Measurements from ENCODE around the gene SEMA5B.

The SEMA5B gene

DNA sequence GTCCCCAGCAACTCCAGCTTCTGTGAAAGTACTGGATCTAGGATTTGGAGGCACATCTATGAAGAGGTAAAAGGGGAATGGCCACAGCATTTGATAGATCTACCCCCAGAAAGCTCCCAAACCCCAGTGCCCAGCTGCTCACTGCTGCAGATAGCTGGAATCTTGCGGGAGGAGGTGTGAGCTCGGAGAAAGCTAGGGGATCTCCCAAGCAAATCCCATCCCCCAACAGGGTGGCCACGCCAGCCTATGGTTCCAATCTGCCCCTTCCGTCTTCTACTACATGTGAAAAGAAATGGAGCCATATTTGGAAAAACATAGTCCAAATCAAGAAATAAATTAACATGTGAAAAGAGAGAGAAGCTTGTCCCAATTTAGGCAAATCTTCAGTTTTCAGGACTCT lies 42.0 kb downstream of the SEMA5B start:
- no peak overlapping the region for H3K4me3 ChIP-seq (ENCODE audit: low read length)
- no peak for DNase-seq (ENCODE audit: low read depth)
- TF ChIP-seq, protein P1, sequence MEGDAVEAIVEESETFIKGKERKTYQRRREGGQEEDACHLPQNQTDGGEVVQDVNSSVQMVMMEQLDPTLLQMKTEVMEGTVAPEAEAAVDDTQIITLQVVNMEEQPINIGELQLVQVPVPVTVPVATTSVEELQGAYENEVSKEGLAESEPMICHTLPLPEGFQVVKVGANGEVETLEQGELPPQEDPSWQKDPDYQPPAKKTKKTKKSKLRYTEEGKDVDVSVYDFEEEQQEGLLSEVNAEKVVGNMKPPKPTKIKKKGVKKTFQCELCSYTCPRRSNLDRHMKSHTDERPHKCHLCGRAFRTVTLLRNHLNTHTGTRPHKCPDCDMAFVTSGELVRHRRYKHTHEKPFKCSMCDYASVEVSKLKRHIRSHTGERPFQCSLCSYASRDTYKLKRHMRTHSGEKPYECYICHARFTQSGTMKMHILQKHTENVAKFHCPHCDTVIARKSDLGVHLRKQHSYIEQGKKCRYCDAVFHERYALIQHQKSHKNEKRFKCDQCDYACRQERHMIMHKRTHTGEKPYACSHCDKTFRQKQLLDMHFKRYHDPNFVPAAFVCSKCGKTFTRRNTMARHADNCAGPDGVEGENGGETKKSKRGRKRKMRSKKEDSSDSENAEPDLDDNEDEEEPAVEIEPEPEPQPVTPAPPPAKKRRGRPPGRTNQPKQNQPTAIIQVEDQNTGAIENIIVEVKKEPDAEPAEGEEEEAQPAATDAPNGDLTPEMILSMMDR (conservative IDR thresholded peaks at IDR 0.05; ENCODE audit: low read length): no peak

- TF ChIP-seq, protein P1 (conservative IDR thresholded peaks at IDR 0.05; ENCODE audit: low read length): no peak
- no peak for DNase-seq (ENCODE audit: low read depth)
- no peak overlapping the region for H3K4me3 ChIP-seq (ENCODE audit: low read length)
These were observed 42.9 kb downstream of the SEMA5B start for GRCh38 chr3:122984650-122985049.

DNA sequence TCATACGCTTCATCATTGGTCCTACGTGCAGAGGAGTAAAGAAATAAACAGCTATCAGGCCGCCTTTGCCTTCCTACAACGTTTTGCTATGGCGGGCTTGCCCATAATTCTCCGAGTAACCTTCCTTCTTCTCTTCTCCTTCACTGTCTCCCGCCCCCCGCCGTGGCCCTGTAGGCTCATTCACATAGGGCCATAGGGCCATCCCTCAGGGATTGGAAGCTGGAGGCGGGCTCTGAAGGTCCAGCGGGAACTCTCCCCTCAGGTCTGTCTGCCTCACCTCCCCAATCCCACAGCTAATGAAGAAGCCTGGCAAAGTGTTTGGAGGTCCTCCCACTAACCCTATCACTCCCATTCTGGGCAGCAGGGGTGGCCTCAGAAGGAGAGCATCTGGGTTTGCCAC lies 43.6 kb downstream of the SEMA5B start:
- no peak for DNase-seq (ENCODE audit: low read depth)
- TF ChIP-seq, protein P1 (conservative IDR thresholded peaks at IDR 0.05; ENCODE audit: low read length): no peak
- H3K4me3 ChIP-seq (ENCODE audit: low read length): no peak overlapping the region

DNA sequence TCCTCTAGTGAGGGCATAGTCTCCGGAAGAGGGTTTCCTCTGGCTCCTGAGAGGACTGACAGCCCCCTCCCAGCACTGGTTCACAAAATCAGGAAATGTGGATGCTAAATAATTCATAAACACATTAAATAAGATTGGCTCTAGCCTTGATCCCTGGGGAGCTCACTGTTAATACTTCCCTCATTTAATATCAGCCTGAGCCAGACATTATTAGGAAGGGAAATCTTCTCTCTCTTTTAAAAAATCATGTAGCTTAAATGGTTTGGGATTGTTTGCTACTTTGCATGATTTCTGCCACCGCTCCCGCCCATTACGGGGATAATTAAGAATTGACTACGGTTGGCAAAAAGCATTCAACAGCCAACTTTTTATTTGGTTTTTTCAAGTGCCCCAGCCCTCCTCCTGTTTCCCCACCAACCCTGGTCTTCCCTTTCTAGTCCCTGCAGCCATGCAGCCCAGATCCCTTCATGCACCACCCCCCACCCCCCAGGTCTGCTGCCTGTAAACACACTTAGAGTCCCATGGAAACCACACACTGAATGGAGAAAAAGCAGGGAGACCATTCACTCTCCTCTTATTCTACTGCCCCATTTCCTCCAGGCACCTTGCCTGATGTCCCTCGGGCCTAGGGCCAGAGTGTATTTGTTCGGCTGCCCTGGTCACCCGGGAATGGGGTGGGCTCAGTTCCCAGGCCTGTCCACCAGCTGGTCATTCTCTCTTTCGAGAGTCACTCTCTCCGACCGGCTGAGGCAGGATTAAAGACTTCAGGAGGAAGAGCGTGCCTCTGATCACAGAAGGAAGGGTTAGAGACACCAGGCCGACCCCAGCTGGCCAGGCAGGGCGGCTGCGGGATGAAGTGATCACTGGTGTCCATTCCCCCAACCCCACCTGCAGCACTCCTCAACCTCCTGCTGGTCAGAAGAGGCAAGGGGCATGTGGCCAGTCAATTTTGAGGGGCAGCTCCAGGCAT lies 45.1 kb downstream of the SEMA5B start:
- no peak for DNase-seq (ENCODE audit: low read depth)
- no peak overlapping the region for H3K4me3 ChIP-seq (ENCODE audit: low read length)
- TF ChIP-seq, protein P1 (conservative IDR thresholded peaks at IDR 0.05; ENCODE audit: low read length): no peak

GRCh38 chr3:122979211-122979610 lies 48.4 kb downstream of the SEMA5B start:
- no peak overlapping the region for H3K4me3 ChIP-seq (ENCODE audit: low read length)
- no peak for DNase-seq (ENCODE audit: low read depth)
- TF ChIP-seq, protein P1 (conservative IDR thresholded peaks at IDR 0.05; ENCODE audit: low read length): no peak

DNA sequence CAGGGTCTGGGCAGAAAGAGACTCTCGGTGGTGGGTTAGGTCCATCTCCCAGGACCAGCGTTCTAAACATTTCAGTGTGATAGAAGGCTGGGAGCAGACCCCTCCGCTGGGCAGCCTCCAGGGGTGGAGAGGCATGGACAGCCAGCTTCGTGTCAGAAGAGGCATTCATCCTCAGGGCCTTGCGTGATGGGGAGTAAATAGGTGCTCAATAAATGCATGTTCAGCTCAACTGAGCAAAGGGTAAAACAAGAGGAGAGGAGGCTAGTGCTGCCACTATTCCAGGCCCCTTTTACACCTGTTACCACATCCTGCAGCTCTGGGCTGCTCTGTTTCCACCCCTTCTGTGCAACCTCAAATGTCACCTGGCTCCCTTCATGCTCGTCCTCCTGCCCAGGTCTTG lies 49.0 kb downstream of the SEMA5B start:
- no peak overlapping the region for H3K4me3 ChIP-seq (ENCODE audit: low read length)
- DNase-seq (ENCODE audit: low read depth): no peak
- TF ChIP-seq, protein P1 (conservative IDR thresholded peaks at IDR 0.05; ENCODE audit: low read length): no peak

Data from AG10803 (cell line).